Activated CD4-positive, alpha-beta T cell treated with anti-CD3 and anti-CD28 coated beads, Interleukin-2, amount 10 ng/mL, durations not matched to agents 7 days and 5 days (primary cell): ENCODE results near the gene OR6F1. TPM values are rescaled to one million over a fixed set of nuclear protein-coding genes. Genes with fewer than 3 reads are reported as not detected.
"Not testable (repeated sequence)": the region's sequence is repeated elsewhere in the genome, so short reads cannot be mapped to it uniquely, and the experiment has no call there.

Experiments used
- CTCF ChIA-PET: fragments of 350-600 bp; sonication (Branson Sonifier 250); formaldehyde crosslinking; loops from one replicate; lab custom pipeline; 2021; ENCODE audit warnings: antibody characterized with exemption; lab: Charles Lee
- POLR2A ChIA-PET: fragments of 350-600 bp; sonication (Branson Sonifier 250); formaldehyde crosslinking; loops from one replicate; lab custom pipeline; 2021; ENCODE audit warnings: antibody characterized with exemption; lab: Charles Lee
- DNase-seq: peaks from one replicate; pipeline ENCODE4 v3.0.0-alpha.2; 2020
- H3K27ac Mint-ChIP-seq: one replicate; pipeline ENCODE4 v1.8.0; 2021; ENCODE audit warnings: mild to moderate bottlenecking, moderate library complexity, mixed read lengths
- H3K27me3 Mint-ChIP-seq: one replicate; pipeline ENCODE4 v1.8.0; 2021; ENCODE audit warnings: mixed read lengths
- H3K36me3 Mint-ChIP-seq: one replicate; pipeline ENCODE4 v1.8.0; 2021; ENCODE audit warnings: low read depth, mixed read lengths
- H3K4me1 Mint-ChIP-seq: one replicate; pipeline ENCODE4 v1.8.0; 2021; ENCODE audit warnings: mixed read lengths
- H3K4me3 Mint-ChIP-seq: one replicate; pipeline ENCODE4 v1.8.0; 2021; ENCODE audit warnings: mild to moderate bottlenecking, moderate library complexity, mixed read lengths
- H3K9me3 Mint-ChIP-seq: one replicate; pipeline ENCODE4 v1.8.0; 2021; ENCODE audit warnings: mixed read lengths
- total RNA-seq, 2 experiments: library from RNA; stranded (reverse); gene quantifications; one replicate each; pipeline ENCODE4 v1.2.3, GENCODE V29; 2021

Gene OR6F1
- not detected for total RNA-seq

- no peaks in the 10 kb centered on the region for H3K36me3 Mint-ChIP-seq
- H3K4me3 Mint-ChIP-seq = no peak within 1 kb of the TSS
- no peak within 1 kb of the TSS for H3K27ac Mint-ChIP-seq
- POLR2A ChIA-PET = no interaction called here
- H3K9me3 Mint-ChIP-seq = peaks cover 3% of the 10 kb centered on the region
- no peaks in the 10 kb centered on the region for H3K27me3 Mint-ChIP-seq
- no peaks in the 10 kb centered on the region for H3K4me1 Mint-ChIP-seq
- CTCF ChIA-PET = no interaction called here
- no peak for DNase-seq
These were observed at the start of gene OR6F1 for GRCh38 chr1:247716546-247716945. Gene OR6F1, minus strand, starts transcription at chr1:247716646. Its CDS starts 3,891 bp downstream, at chr1:247712755.

GRCh38 chr1:247760456-247760855 lies 44.0 kb upstream of the OR6F1 start, which contains the start of gene OR1C1:
Gene OR1C1, minus strand, starts transcription at chr1:247760556. Its CDS starts 2,150 bp downstream, at chr1:247758406.
- no peak within 1 kb of the TSS for H3K27ac Mint-ChIP-seq
- no peaks in the 10 kb centered on the region for H3K27me3 Mint-ChIP-seq
- H3K4me3 Mint-ChIP-seq = no peak within 1 kb of the TSS
- ChIA-PET CTCF (no interaction called here), POLR2A (no interaction called here)
- no peaks in the 10 kb centered on the region for H3K36me3 Mint-ChIP-seq
- H3K9me3 Mint-ChIP-seq = no peaks in the 10 kb centered on the region
- DNase-seq = no peak
- no peaks in the 10 kb centered on the region for H3K4me1 Mint-ChIP-seq

- H3K4me1 Mint-ChIP-seq, DNase-seq, H3K4me3 Mint-ChIP-seq, H3K27me3 Mint-ChIP-seq, H3K9me3 Mint-ChIP-seq, H3K36me3 Mint-ChIP-seq, POLR2A ChIA-PET, CTCF ChIA-PET, H3K27ac Mint-ChIP-seq: not testable (repeated sequence)
These were observed 37.9 kb upstream of the OR6F1 start for GRCh38 chr1:247754311-247754710.

- Mint-ChIP-seq H3K4me1 (no peaks in the 10 kb centered on the region), H3K27ac (no peak overlapping the region), H3K4me3 (no peak overlapping the region), H3K27me3 (no peaks in the 10 kb centered on the region), H3K36me3 (no peaks in the 10 kb centered on the region), H3K9me3 (peaks cover 10% of the 10 kb centered on the region)
- no peak for DNase-seq
- CTCF ChIA-PET = no interaction called here
- POLR2A ChIA-PET = no interaction called here
These were observed 33.4 kb upstream of the OR6F1 start for GRCh38 chr1:247749870-247750269.

GRCh38 chr1:247748041-247748440 lies 31.6 kb upstream of the OR6F1 start, which contains the start of gene OR14A2:
Gene OR14A2, minus strand, starts transcription at chr1:247748141.
- H3K4me3 Mint-ChIP-seq = no peak within 1 kb of the TSS
- DNase-seq = no peak
- peaks cover 10% of the 10 kb centered on the region for H3K9me3 Mint-ChIP-seq
- no peaks in the 10 kb centered on the region for H3K36me3 Mint-ChIP-seq
- ChIA-PET POLR2A (no interaction called here), CTCF (no interaction called here)
- no peak within 1 kb of the TSS for H3K27ac Mint-ChIP-seq
- no peaks in the 10 kb centered on the region for H3K27me3 Mint-ChIP-seq
- no peaks in the 10 kb centered on the region for H3K4me1 Mint-ChIP-seq

- Mint-ChIP-seq H3K4me3 (no peak overlapping the region), H3K27ac (no peak overlapping the region), H3K9me3 (peaks cover 10% of the 10 kb centered on the region), H3K36me3 (no peaks in the 10 kb centered on the region), H3K27me3 (no peaks in the 10 kb centered on the region), H3K4me1 (no peaks in the 10 kb centered on the region)
- DNase-seq = no peak
- ChIA-PET CTCF (no interaction called here), POLR2A (no interaction called here)
These were observed 31.2 kb upstream of the OR6F1 start for GRCh38 chr1:247747616-247748015.

GRCh38 chr1:247746391-247746935 lies 30.0 kb upstream of the OR6F1 start:
- H3K4me3 Mint-ChIP-seq = no peak overlapping the region
- H3K27me3 Mint-ChIP-seq = no peaks in the 10 kb centered on the region
- no peaks in the 10 kb centered on the region for H3K4me1 Mint-ChIP-seq
- ChIA-PET POLR2A (no interaction called here), CTCF (no interaction called here)
- H3K27ac Mint-ChIP-seq = no peak overlapping the region
- peaks cover 8% of the 10 kb centered on the region for H3K9me3 Mint-ChIP-seq
- no peaks in the 10 kb centered on the region for H3K36me3 Mint-ChIP-seq
- no peak for DNase-seq

GRCh38 chr1:247742215-247742760 lies 25.8 kb upstream of the OR6F1 start:
- H3K27ac Mint-ChIP-seq, POLR2A ChIA-PET, H3K27me3 Mint-ChIP-seq, DNase-seq, H3K9me3 Mint-ChIP-seq, H3K36me3 Mint-ChIP-seq, H3K4me3 Mint-ChIP-seq, CTCF ChIA-PET, H3K4me1 Mint-ChIP-seq: not testable (repeated sequence)

GRCh38 chr1:247741756-247742155 lies 25.3 kb upstream of the OR6F1 start:
- Mint-ChIP-seq H3K36me3 (no peaks in the 10 kb centered on the region), H3K27me3 (no peaks in the 10 kb centered on the region), H3K4me1 (no peaks in the 10 kb centered on the region), H3K27ac (no peak overlapping the region), H3K4me3 (no peak overlapping the region), H3K9me3 (no peaks in the 10 kb centered on the region)
- POLR2A ChIA-PET = no interaction called here
- CTCF ChIA-PET = no interaction called here
- no peak for DNase-seq

- ChIA-PET CTCF (no interaction called here), POLR2A (no interaction called here)
- no peak overlapping the region for H3K4me3 Mint-ChIP-seq
- H3K9me3 Mint-ChIP-seq = no peaks in the 10 kb centered on the region
- no peaks in the 10 kb centered on the region for H3K4me1 Mint-ChIP-seq
- no peaks in the 10 kb centered on the region for H3K27me3 Mint-ChIP-seq
- DNase-seq = no peak
- H3K27ac Mint-ChIP-seq = no peak overlapping the region
- H3K36me3 Mint-ChIP-seq = no peaks in the 10 kb centered on the region
These were observed 24.3 kb upstream of the OR6F1 start for GRCh38 chr1:247740721-247741120.

GRCh38 chr1:247738315-247738714 lies 21.9 kb upstream of the OR6F1 start, which contains the start of gene OR14K1:
Gene OR14K1, plus strand, starts transcription at chr1:247738615. Its CDS starts 0 bp downstream, at chr1:247738615.
- H3K4me1 Mint-ChIP-seq = no peaks in the 10 kb centered on the region

GRCh38 chr1:247721222-247721621 lies 4.8 kb upstream of the OR6F1 start:
- no peak for DNase-seq
- CTCF ChIA-PET = no interaction called here
- Mint-ChIP-seq H3K27ac (no peak overlapping the region), H3K9me3 (peaks cover 6% of the 10 kb centered on the region), H3K4me3 (no peak overlapping the region), H3K27me3 (no peaks in the 10 kb centered on the region), H3K4me1 (no peaks in the 10 kb centered on the region), H3K36me3 (no peaks in the 10 kb centered on the region)
- POLR2A ChIA-PET = no interaction called here

More at GRCh38 chr1:247738315-247738714, 21.9 kb upstream of the OR6F1 start, which contains the start of gene OR14K1:
- no peaks in the 10 kb centered on the region for H3K27me3 Mint-ChIP-seq
- no peak within 1 kb of the TSS for H3K4me3 Mint-ChIP-seq
- no peak within 1 kb of the TSS for H3K27ac Mint-ChIP-seq
- DNase-seq = no peak
- CTCF ChIA-PET = no interaction called here
- H3K9me3 Mint-ChIP-seq = no peaks in the 10 kb centered on the region
- H3K36me3 Mint-ChIP-seq = no peaks in the 10 kb centered on the region
- POLR2A ChIA-PET = no interaction called here

GRCh38 chr1:247713753-247714152 lies 2.7 kb downstream of the OR6F1 start:
- no peaks in the 10 kb centered on the region for H3K27me3 Mint-ChIP-seq
- no peaks in the 10 kb centered on the region for H3K4me1 Mint-ChIP-seq
- DNase-seq = no peak
- H3K4me3 Mint-ChIP-seq = no peak overlapping the region
- no peak overlapping the region for H3K27ac Mint-ChIP-seq
- CTCF ChIA-PET = no interaction called here
- H3K36me3 Mint-ChIP-seq = no peaks in the 10 kb centered on the region
- POLR2A ChIA-PET = no interaction called here
- no peaks in the 10 kb centered on the region for H3K9me3 Mint-ChIP-seq

- H3K36me3 Mint-ChIP-seq, H3K4me3 Mint-ChIP-seq, H3K9me3 Mint-ChIP-seq, CTCF ChIA-PET, H3K27ac Mint-ChIP-seq, DNase-seq, H3K4me1 Mint-ChIP-seq, H3K27me3 Mint-ChIP-seq, POLR2A ChIA-PET: not testable (repeated sequence)
These were observed 5.8 kb downstream of the OR6F1 start for GRCh38 chr1:247710681-247711080.
